ENCODE results near the gene RPS4Y1. TPM values are rescaled to one million over a fixed set of nuclear protein-coding genes. Genes with fewer than 3 reads are reported as not detected.

Gene RPS4Y1
- total RNA-seq, 1 experiment from 2014 or later, result not detected

DNA sequence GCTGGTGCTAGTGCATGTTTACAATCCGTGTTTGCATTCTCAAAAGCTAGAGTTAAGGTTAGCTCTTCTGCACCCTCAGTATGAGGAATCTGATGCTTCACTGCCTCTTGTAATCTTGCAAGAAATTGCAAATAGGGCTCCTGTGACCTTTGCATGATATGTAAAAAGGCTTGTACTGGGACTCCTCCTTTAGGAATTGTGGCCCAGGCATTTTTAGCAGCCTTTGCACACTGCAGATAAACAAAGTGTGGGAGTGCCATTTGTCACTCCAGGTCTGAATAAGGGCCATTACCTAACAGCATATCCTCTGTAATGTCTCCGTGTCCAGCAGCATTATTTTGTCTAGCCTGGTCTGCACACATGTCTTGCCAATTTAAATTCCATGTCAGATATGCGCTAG lies 44.5 kb downstream of the RPS4Y1 start:
- Histone ChIP-seq H3K4me2 (no peak overlapping the region), H3K9me2 (ENCODE audit: insufficient read depth) (no peaks in the 10 kb centered on the region), H3K36me3 (ENCODE audit: low read depth) (no peaks in the 10 kb centered on the region), H3K79me2 (ENCODE audit: low read depth) (no peaks in the 10 kb centered on the region), H2AFZ (no peak overlapping the region), H3K27me3 (ENCODE audit: insufficient read depth, low read depth) (no peaks in the 10 kb centered on the region), H4K20me1 (ENCODE audit: insufficient read depth) (no peaks in the 10 kb centered on the region), H3K9me3 (ENCODE audit: insufficient read depth, low read depth) (no peaks in the 10 kb centered on the region), H3K4me1 (replicated peaks; ENCODE audit: insufficient read depth) (no peaks in the 10 kb centered on the region), H3K4me3 (no peak overlapping the region), H3F3A (ENCODE audit: insufficient read depth, low read depth) (no peaks in the 10 kb centered on the region), H3K27ac (no peak overlapping the region)
- CTCF ChIA-PET, result no interaction called here
- no peak for TF ChIP-seq EZH2 (IDR thresholded peaks at IDR 0.05; ENCODE audit: low read depth)
- TF ChIP-seq, protein P1, sequence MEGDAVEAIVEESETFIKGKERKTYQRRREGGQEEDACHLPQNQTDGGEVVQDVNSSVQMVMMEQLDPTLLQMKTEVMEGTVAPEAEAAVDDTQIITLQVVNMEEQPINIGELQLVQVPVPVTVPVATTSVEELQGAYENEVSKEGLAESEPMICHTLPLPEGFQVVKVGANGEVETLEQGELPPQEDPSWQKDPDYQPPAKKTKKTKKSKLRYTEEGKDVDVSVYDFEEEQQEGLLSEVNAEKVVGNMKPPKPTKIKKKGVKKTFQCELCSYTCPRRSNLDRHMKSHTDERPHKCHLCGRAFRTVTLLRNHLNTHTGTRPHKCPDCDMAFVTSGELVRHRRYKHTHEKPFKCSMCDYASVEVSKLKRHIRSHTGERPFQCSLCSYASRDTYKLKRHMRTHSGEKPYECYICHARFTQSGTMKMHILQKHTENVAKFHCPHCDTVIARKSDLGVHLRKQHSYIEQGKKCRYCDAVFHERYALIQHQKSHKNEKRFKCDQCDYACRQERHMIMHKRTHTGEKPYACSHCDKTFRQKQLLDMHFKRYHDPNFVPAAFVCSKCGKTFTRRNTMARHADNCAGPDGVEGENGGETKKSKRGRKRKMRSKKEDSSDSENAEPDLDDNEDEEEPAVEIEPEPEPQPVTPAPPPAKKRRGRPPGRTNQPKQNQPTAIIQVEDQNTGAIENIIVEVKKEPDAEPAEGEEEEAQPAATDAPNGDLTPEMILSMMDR (conservative IDR thresholded peaks at IDR 0.05), result no peak
- POLR2A ChIA-PET (ENCODE audit: unreplicated experiment), result no interaction called here
- no TSS peak for BruUV-seq (replicated peaks)
- intact Hi-C loops (cut with micrococcal nuclease; ENCODE audit: unreplicated experiment), result no loop called here
- DNase-seq, result no peak

DNA sequence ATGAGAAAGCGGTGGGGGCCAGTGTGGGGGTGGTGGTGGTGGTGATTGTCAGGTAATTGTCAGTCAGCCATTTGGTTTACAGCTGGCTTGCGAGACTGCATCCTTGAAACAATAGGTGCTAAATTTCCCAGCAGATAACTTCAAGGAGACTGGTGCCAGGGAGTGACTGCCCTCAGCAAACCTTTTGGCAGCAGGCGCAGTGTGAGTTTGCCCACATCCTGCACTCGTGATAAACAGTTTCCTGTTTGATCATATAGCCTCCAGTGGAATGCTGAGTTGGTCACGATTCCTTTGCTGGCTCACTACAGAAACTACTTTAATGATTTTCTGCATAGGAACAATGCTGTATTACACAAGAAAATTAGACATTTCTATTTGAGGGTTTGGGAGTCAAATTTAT lies 46.0 kb downstream of the RPS4Y1 start:
- Histone ChIP-seq H3K27me3 (ENCODE audit: insufficient read depth, low read depth) (no peaks in the 10 kb centered on the region), H2AFZ (no peak overlapping the region), H3K36me3 (ENCODE audit: low read depth) (no peaks in the 10 kb centered on the region), H4K20me1 (ENCODE audit: insufficient read depth) (no peaks in the 10 kb centered on the region), H3K4me2 (no peak overlapping the region), H3K79me2 (ENCODE audit: low read depth) (no peaks in the 10 kb centered on the region), H3K27ac (no peak overlapping the region), H3F3A (ENCODE audit: insufficient read depth, low read depth) (no peaks in the 10 kb centered on the region), H3K4me1 (replicated peaks; ENCODE audit: insufficient read depth) (no peaks in the 10 kb centered on the region), H3K4me3 (no peak overlapping the region), H3K9me3 (ENCODE audit: insufficient read depth, low read depth) (no peaks in the 10 kb centered on the region), H3K9me2 (ENCODE audit: insufficient read depth) (no peaks in the 10 kb centered on the region)
- ChIA-PET CTCF (no interaction called here), POLR2A (ENCODE audit: unreplicated experiment) (no interaction called here)
- TF ChIP-seq, protein P1 (conservative IDR thresholded peaks at IDR 0.05), result no peak
- no peak for TF ChIP-seq EZH2 (IDR thresholded peaks at IDR 0.05; ENCODE audit: low read depth)
- no peak for DNase-seq
- intact Hi-C loops (cut with micrococcal nuclease; ENCODE audit: unreplicated experiment), result no loop called here
- no TSS peak for BruUV-seq (replicated peaks)

DNA sequence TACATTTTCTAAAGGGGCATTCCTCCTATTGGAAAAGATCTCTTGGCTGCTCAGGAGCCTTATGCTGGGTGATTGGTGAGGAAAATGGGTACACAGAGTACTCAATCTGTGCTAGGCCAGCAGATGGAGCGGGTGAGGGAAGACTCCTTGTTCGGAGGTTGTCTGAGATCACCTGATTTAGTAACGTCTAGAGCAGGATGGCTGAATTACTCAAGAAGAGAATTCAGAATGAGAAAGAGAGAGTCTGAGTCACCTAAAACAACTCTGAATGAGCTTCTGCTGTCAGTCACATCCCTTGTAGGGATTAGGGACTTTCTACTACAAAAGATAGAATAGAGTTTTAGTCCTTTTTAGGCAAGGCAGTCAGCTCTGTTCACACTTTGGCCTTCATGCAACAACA lies 46.6 kb downstream of the RPS4Y1 start:
- Histone ChIP-seq H3K4me2 (no peak overlapping the region), H3F3A (ENCODE audit: insufficient read depth, low read depth) (no peaks in the 10 kb centered on the region), H3K4me3 (no peak overlapping the region), H2AFZ (no peak overlapping the region), H3K9me3 (ENCODE audit: insufficient read depth, low read depth) (no peaks in the 10 kb centered on the region), H3K27ac (no peak overlapping the region), H3K27me3 (ENCODE audit: insufficient read depth, low read depth) (no peaks in the 10 kb centered on the region), H3K36me3 (ENCODE audit: low read depth) (no peaks in the 10 kb centered on the region), H3K9me2 (ENCODE audit: insufficient read depth) (no peaks in the 10 kb centered on the region), H3K4me1 (replicated peaks; ENCODE audit: insufficient read depth) (no peaks in the 10 kb centered on the region), H4K20me1 (ENCODE audit: insufficient read depth) (no peaks in the 10 kb centered on the region), H3K79me2 (ENCODE audit: low read depth) (no peaks in the 10 kb centered on the region)
- CTCF ChIA-PET, result no interaction called here
- POLR2A ChIA-PET (ENCODE audit: unreplicated experiment), result no interaction called here
- BruUV-seq (replicated peaks), result no TSS peak
- intact Hi-C loops (cut with micrococcal nuclease; ENCODE audit: unreplicated experiment), result no loop called here
- no peak for DNase-seq
- TF ChIP-seq, protein P1 (conservative IDR thresholded peaks at IDR 0.05), result no peak
- no peak for TF ChIP-seq EZH2 (IDR thresholded peaks at IDR 0.05; ENCODE audit: low read depth)
